SK-N-SH treated with all-trans-retinoic acid at 6 μM for 48 hours (cell line): ENCODE results near the gene LDLRAP1.
"Not testable (repeated sequence)": the region's sequence is repeated elsewhere in the genome, so short reads cannot be mapped to it uniquely, and the experiment has no call there.

Experiments used
- ATAC-seq: fragments of 200-7000 bp; cut with Tn5 transposase; 3 replicates; pipeline ENCODE4 v1.9.1; 2020; ENCODE audit warnings: mild to moderate bottlenecking, moderate library complexity
- ARNTL ChIP-seq: fragments of 450-650 bp; formaldehyde crosslinking; IDR thresholded peaks from 2 replicates; pipeline ENCODE4 v1.5.0; 2020; ENCODE audit warnings: low read depth, mild to moderate bottlenecking, moderate library complexity, borderline replicate concordance
- BACH2 ChIP-seq: fragments of 250-450 bp; sonication (Bioruptor Pico); IDR thresholded peaks from 2 replicates; pipeline ENCODE4 v1.9.0; 2021; ENCODE audit warnings: mild to moderate bottlenecking, borderline replicate concordance
- CSRNP3 ChIP-seq: fragments of 250-450 bp; sonication (Bioruptor Pico); IDR thresholded peaks from 2 replicates; pipeline ENCODE4 v1.5.1; 2021; ENCODE audit warnings: mild to moderate bottlenecking, moderate library complexity
- ESRRG ChIP-seq: fragments of 250-450 bp; sonication (Bioruptor Pico); IDR thresholded peaks from 2 replicates; pipeline ENCODE4 v1.6.1; 2021; ENCODE audit warnings: mild to moderate bottlenecking
- GLIS3 ChIP-seq: fragments of 250-450 bp; sonication (Bioruptor Pico); IDR thresholded peaks from 2 replicates; pipeline ENCODE4 v1.5.0; 2020; ENCODE audit warnings: mild to moderate bottlenecking, moderate library complexity
- ISL1 ChIP-seq: fragments of 250-450 bp; sonication (Bioruptor Pico); IDR thresholded peaks from 2 replicates; pipeline ENCODE4 v2.1.2; 2022; ENCODE audit warnings: mild to moderate bottlenecking, moderate library complexity
- OSR1 ChIP-seq: fragments of 250-450 bp; sonication (Bioruptor Pico); IDR thresholded peaks from 2 replicates; pipeline ENCODE4 v1.8.0; 2022; ENCODE audit warnings: moderate library complexity, mild to moderate bottlenecking, inconsistent platforms
- PATZ1 ChIP-seq: fragments of 250-450 bp; sonication (Bioruptor Pico); IDR thresholded peaks from 2 replicates; pipeline ENCODE4 v1.8.0; 2020; ENCODE audit warnings: mild to moderate bottlenecking, moderate library complexity, borderline replicate concordance
- POU6F1 ChIP-seq: fragments of 250-450 bp; sonication (Bioruptor Pico); IDR thresholded peaks from 2 replicates; pipeline ENCODE4 v1.8.0; 2021; ENCODE audit warnings: low read depth, mild to moderate bottlenecking, moderate library complexity, borderline replicate concordance
- PPARA ChIP-seq: fragments of 250-450 bp; sonication (Bioruptor Pico); IDR thresholded peaks from 2 replicates; pipeline ENCODE4 v1.5.0; 2020; ENCODE audit warnings: mild to moderate bottlenecking, borderline replicate concordance
- RARB ChIP-seq: fragments of 250-450 bp; sonication (Bioruptor Pico); IDR thresholded peaks from 2 replicates; pipeline ENCODE4 v1.8.0; 2021; ENCODE audit warnings: mild to moderate bottlenecking, moderate library complexity
- SNAI2 ChIP-seq: fragments of 250-450 bp; sonication (Bioruptor Pico); IDR thresholded peaks from 2 replicates; pipeline ENCODE4 v1.5.0; 2020; ENCODE audit warnings: mild to moderate bottlenecking, moderate library complexity
- TCF4 ChIP-seq: fragments of 250-450 bp; sonication (Bioruptor Pico); IDR thresholded peaks from 2 replicates; pipeline ENCODE4 v1.8.0; 2021; ENCODE audit warnings: mild to moderate bottlenecking, moderate library complexity, borderline replicate concordance
- TOX ChIP-seq: fragments of 250-450 bp; sonication (Bioruptor Pico); IDR thresholded peaks from 2 replicates; pipeline ENCODE4 v1.8.0; 2021; ENCODE audit warnings: mild to moderate bottlenecking, moderate library complexity, borderline replicate concordance
- ZC3H10 ChIP-seq: fragments of 250-450 bp; sonication (Bioruptor Pico); IDR thresholded peaks from 2 replicates; pipeline ENCODE4 v1.5.1; 2021; ENCODE audit warnings: mild to moderate bottlenecking, moderate library complexity
- ZFP3 ChIP-seq: fragments of 250-450 bp; sonication (Bioruptor Pico); IDR thresholded peaks from 2 replicates; pipeline ENCODE4 v1.5.0; 2020; ENCODE audit warnings: mild to moderate bottlenecking, moderate library complexity
- ZFP30 ChIP-seq: fragments of 450-650 bp; formaldehyde crosslinking; IDR thresholded peaks from 2 replicates; pipeline ENCODE4 v1.5.0; 2022; ENCODE audit warnings: mild to moderate bottlenecking, moderate library complexity
- ZNF8 ChIP-seq: fragments of 450-650 bp; formaldehyde crosslinking; IDR thresholded peaks from 2 replicates; pipeline ENCODE4 v1.5.0; 2020; ENCODE audit warnings: mild to moderate bottlenecking, moderate library complexity
- TF ChIP-seq, protein P1 (sequence below): fragments of 250-450 bp; sonication (Bioruptor Pico); IDR thresholded peaks from 2 replicates; pipeline ENCODE4 v1.5.1; 2020; ENCODE audit warnings: low read depth, mild to moderate bottlenecking, moderate library complexity

LDLRAP1 gene

GRCh38 chr1:25506566-25507463 is 36.6 kb upstream of the LDLRAP1 start:
- ATAC-seq: not testable (repeated sequence)

DNA sequence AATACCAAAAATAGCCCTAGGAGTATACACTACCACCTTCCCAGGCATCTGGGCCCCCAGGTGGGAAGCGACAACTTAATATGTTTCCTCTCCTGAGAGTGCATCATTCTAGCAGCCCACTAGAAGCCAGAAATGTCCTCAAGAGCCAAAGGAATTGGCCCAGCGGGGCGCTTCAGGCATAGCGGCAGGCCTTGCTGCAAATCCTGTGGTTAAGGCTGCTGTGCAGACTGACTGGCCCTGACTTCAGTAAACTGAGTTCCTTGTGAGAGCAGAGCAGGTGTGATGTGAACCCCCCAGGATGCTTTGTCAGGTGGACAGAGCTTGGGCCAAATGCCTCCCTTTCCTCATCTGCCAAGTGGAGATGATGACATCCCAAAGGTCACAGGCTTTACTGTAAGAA is 29.7 kb upstream of the LDLRAP1 start:
- TF ChIP-seq ZNF8 (CRISPR knock-in tag) (no peak), TOX (no peak)
- TF ChIP-seq, protein P1, sequence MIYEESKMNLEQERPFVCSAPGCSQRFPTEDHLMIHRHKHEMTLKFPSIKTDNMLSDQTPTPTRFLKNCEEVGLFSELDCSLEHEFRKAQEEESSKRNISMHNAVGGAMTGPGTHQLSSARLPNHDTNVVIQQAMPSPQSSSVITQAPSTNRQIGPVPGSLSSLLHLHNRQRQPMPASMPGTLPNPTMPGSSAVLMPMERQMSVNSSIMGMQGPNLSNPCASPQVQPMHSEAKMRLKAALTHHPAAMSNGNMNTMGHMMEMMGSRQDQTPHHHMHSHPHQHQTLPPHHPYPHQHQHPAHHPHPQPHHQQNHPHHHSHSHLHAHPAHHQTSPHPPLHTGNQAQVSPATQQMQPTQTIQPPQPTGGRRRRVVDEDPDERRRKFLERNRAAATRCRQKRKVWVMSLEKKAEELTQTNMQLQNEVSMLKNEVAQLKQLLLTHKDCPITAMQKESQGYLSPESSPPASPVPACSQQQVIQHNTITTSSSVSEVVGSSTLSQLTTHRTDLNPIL (CRISPR knock-in tag): no peak
- no peak for ATAC-seq

DNA sequence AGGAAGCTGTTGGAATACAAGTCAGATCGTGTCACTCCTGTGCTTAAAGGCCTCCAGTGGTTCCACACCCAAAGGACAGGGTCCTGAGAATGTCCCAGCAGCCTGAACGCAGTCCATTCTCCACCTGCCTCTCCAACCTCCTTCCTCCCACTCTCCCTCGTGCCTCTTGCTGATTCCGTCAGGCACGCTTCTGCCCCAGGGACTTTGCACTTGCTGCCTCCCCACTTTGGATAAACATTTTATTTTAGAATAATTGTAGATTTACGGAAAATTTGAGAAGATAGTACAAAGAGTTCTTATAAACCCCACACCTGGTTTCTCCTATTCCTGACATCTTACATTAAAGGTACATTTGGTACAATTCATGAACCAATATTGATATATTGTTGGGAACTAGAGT is 28.4 kb upstream of the LDLRAP1 start:
- no peak for ATAC-seq
- TF ChIP-seq GLIS3 (CRISPR knock-in tag) (no peak), OSR1 (CRISPR knock-in tag) (no peak), ZNF8 (CRISPR knock-in tag) (no peak), TCF4 (CRISPR knock-in tag) (no peak), BACH2 (no peak), ARNTL (CRISPR knock-in tag) (no peak), ZFP30 (CRISPR knock-in tag) (no peak)
- TF ChIP-seq, all 23 proteins: peak for 0

GRCh38 chr1:25516686-25517085 is 26.7 kb upstream of the LDLRAP1 start:
- no peak for ATAC-seq
- TF ChIP-seq ZFP30 (CRISPR knock-in tag) (no peak), PPARA (CRISPR knock-in tag) (no peak), ZC3H10 (CRISPR knock-in tag) (no peak), TOX (no peak), ESRRG (CRISPR knock-in tag) (no peak), OSR1 (CRISPR knock-in tag) (no peak), TCF4 (CRISPR knock-in tag) (no peak), PATZ1 (CRISPR knock-in tag) (no peak), POU6F1 (no peak), RARB (no peak), ZFP3 (no peak), SNAI2 (CRISPR knock-in tag) (no peak), ARNTL (CRISPR knock-in tag) (no peak)
- TF ChIP-seq, protein P1 (CRISPR knock-in tag): no peak

GRCh38 chr1:25517476-25518394 is 25.7 kb upstream of the LDLRAP1 start:
- no peak for ATAC-seq
- TF ChIP-seq BACH2: no peak
- TF ChIP-seq ISL1 (CRISPR knock-in tag): no peak
- no peak for TF ChIP-seq ZNF8 (CRISPR knock-in tag)
- TF ChIP-seq TCF4 (CRISPR knock-in tag): no peak
- TF ChIP-seq RARB: no peak
- no peak for TF ChIP-seq PPARA (CRISPR knock-in tag)
- TF ChIP-seq SNAI2 (CRISPR knock-in tag): no peak
- TF ChIP-seq, protein P1 (CRISPR knock-in tag): no peak
- TF ChIP-seq CSRNP3 (CRISPR knock-in tag): no peak
- TF ChIP-seq, all 23 proteins: peak for 0
